Measurements from ENCODE around the gene DCAF11. TPM values are rescaled to one million over a fixed set of nuclear protein-coding genes. Genes with fewer than 3 reads are reported as not detected.

The DCAF11 gene
- total and polyA plus RNA-seq, 2 of the 13 experiments (the other 11 are each of a cell fraction or from before 2014, with no cell fraction given) = 150 to 257 TPM

GRCh38 chr14:24138396-24139271, 24.1 kb downstream of the DCAF11 start (continued):
- TF ChIP-seq MXD1 (CRISPR knock-in tag; IDR thresholded peaks at IDR 0.05) (no peak), ZKSCAN5 (CRISPR knock-in tag; IDR thresholded peaks at IDR 0.05) (no peak; the same call in 1 of the 2 replicates), ZBTB42 (CRISPR knock-in tag; IDR thresholded peaks at IDR 0.05) (no peak), ZUFSP (CRISPR knock-in tag; IDR thresholded peaks at IDR 0.05; ENCODE audit: borderline replicate concordance) (no peak), MTA3 (CRISPR knock-in tag; IDR thresholded peaks at IDR 0.05) (no peak)

- H3K4me1 ChIP-seq (ENCODE audit: insufficient read depth, low read length) = peaks cover 73% of the 10 kb centered on the region
- ChIA-PET CTCF (ENCODE audit: low intra/inter-chr PET ratio, low total read pairs) (interaction anchor here (1.4 kb wide), 1 partner anchor 22 kb away, joined by 6 read pairs; the partner anchor contains the start of gene IRF9), POLR2A (interaction anchor here (0.9 to 22.7 kb wide), 13 partner anchors 7 to 1044 kb away, joined by 3 to 977 read pairs (median 36); partner anchors contain the start of genes ACIN1, C14orf119, CARMIL3 and CHMP4A)
- H3K9me3 ChIP-seq (ENCODE audit: low read length) = no peaks in the 10 kb centered on the region
- intact Hi-C loops (cut with micrococcal nuclease; ENCODE audit: unreplicated experiment) (no loop called here), in situ Hi-C loops (cut with HindIII; ENCODE audit: extremely low pct_ligation_motif_present, low pct_unique_long_range_greater_than_20kb) (loop anchor here (25.0 kb wide), 1 partner anchor 827 kb away; the partner anchor contains the start of genes BCL2L2, PABPN1 and PPP1R3E)
- H3K36me3 ChIP-seq (replicated peaks in 1 of 2; ENCODE audit: control insufficient read depth in 1 of 2, insufficient read depth in 2 of 2, low read length in 2 of 2) = peaks cover 25 to 43% of the 10 kb centered on the region in 2 experiments
- DNase-seq (ENCODE audit: low spot score) = peak; percentile 72
- no peak for ATAC-seq
- BruUV-seq (replicated peaks) = no TSS peak
- peak overlapping the region; percentile 93; the same call in 1 of the 2 replicates for H3K9ac ChIP-seq (ENCODE audit: insufficient read depth, low read depth, low read length)
- H3K79me2 ChIP-seq (ENCODE audit: insufficient read depth, low read length) = peaks cover 44% of the 10 kb centered on the region
- no peak overlapping the region for H3K27ac ChIP-seq (ENCODE audit: extremely low read length, insufficient read depth, low read length)
- H4K20me1 ChIP-seq (ENCODE audit: insufficient read depth, low read length) = peaks cover 11% of the 10 kb centered on the region
- peak; percentile 18 for FAIRE-seq
- H3K4me3 ChIP-seq (replicated peaks in 1 of 3; ENCODE audit: insufficient read depth in 1 of 3, low read depth in 2 of 3, low read length in 3 of 3) = peak overlapping the region; percentile 83 to 99 (median 95)
- 87% methylated on average over 9 of the region's 9 CpGs for WGBS (ENCODE audit: low lambda C conversion rate)
- peak overlapping the region; percentile 88 for H3K4me2 ChIP-seq (ENCODE audit: low read depth, low read length)
- no peaks in the 10 kb centered on the region; a peak in 1 of 5 replicates for H3K27me3 ChIP-seq (ENCODE audit: control insufficient read depth in 1 of 2, insufficient read depth in 2 of 2, low read length in 2 of 2)
- H2AFZ ChIP-seq (ENCODE audit: low read length) = no peak overlapping the region
- TF ChIP-seq PHF8 (CRISPR knock-in tag; IDR thresholded peaks at IDR 0.05) (0 out of 2 replicates have a peak, but pooled peaks have one; percentile 50), ZNF281 (CRISPR knock-in tag; IDR thresholded peaks at IDR 0.05; ENCODE audit: borderline replicate concordance) (0 out of 2 replicates have a peak, but pooled peaks have one; percentile 38), ERF (CRISPR knock-in tag; IDR thresholded peaks at IDR 0.05) (0 out of 2 replicates have a peak, but pooled peaks have one; percentile 37), BRD4 (CRISPR knock-in tag; IDR thresholded peaks at IDR 0.05) (no peak), ELK4 (CRISPR knock-in tag; IDR thresholded peaks at IDR 0.05; ENCODE audit: borderline replicate concordance) (no peak), SAP130 (CRISPR knock-in tag; IDR thresholded peaks at IDR 0.05; ENCODE audit: low read depth) (peak; percentile 55)
These were observed 24.8 kb downstream of the DCAF11 start for GRCh38 chr14:24139272-24139934.
